H1 (cell line): ENCODE data around the gene SLAMF1. TPM values are rescaled to one million over a fixed set of nuclear protein-coding genes. Genes with fewer than 3 reads are reported as not detected.

Source experiments
- CTCF ChIA-PET: fragments of 300-600 bp; sonication (Branson Sonifier 250); formaldehyde crosslinking; loops from one replicate; lab custom pipeline; 2021; ENCODE audit not compliant: partially characterized antibody; lab: Charles Lee
- POLR2A ChIA-PET: fragments of 300-600 bp; sonication (Branson Sonifier 250); formaldehyde crosslinking; loops from one replicate; lab custom pipeline; 2021; ENCODE audit warnings: inconsistent platforms; ENCODE audit not compliant: partially characterized antibody; lab: Charles Lee
- DNase-seq, 2 experiments: peaks; one replicate each; pipeline versions ENCODE4 v3.0.0 to v3.0.0-alpha.2; 2010 to 2022; ENCODE audit warnings: low spot score in 2 of 2, low read depth in 1 of 2, mixed read lengths in 1 of 2
- FAIRE-seq: peaks from 2 replicates; lab custom pipeline; 2011; peaks lifted over from hg19 to GRCh38; lab: Jason Lieb, UNC
- H2AFZ ChIP-seq: 2 replicates; pipeline ENCODE4 v1.8.1; 2012; ENCODE audit warnings: low read length, inconsistent platforms
- H2AK5ac ChIP-seq: 2 replicates; pipeline ENCODE4 v1.6.1; 2013; ENCODE audit warnings: low read depth, low read length
- H2BK120ac ChIP-seq: replicated peaks from 2 replicates; pipeline ENCODE3; 2013; ENCODE audit warnings: low read depth, low read length, inconsistent platforms
- H2BK12ac ChIP-seq: 2 replicates; pipeline ENCODE4 v1.6.1; 2013; ENCODE audit warnings: low read depth, low read length
- H2BK15ac ChIP-seq: 2 replicates; pipeline ENCODE4 v1.6.1; 2013; ENCODE audit warnings: low read length
- H2BK20ac ChIP-seq: 2 replicates; pipeline ENCODE4 v1.6.1; 2013; ENCODE audit warnings: low read length
- H2BK5ac ChIP-seq: 2 replicates; pipeline ENCODE4 v1.6.1; 2013; ENCODE audit warnings: low read depth, low read length
- H3K14ac ChIP-seq: 2 replicates; pipeline ENCODE4 v1.6.1; 2013; ENCODE audit warnings: inconsistent platforms; ENCODE audit not compliant: insufficient read length
- H3K18ac ChIP-seq: 2 replicates; pipeline ENCODE4 v1.6.1; 2013; ENCODE audit warnings: low read length; ENCODE audit errors: extremely low read depth
- H3K23ac ChIP-seq: 2 replicates; pipeline ENCODE4 v1.6.1; 2013; ENCODE audit warnings: inconsistent platforms; ENCODE audit not compliant: insufficient read length
- H3K23me2 ChIP-seq: 2 replicates; pipeline ENCODE4 v1.6.1; 2013; ENCODE audit warnings: low read depth, low read length
- H3K27ac ChIP-seq: 2 replicates; pipeline ENCODE4 v1.6.1; 2011; ENCODE audit warnings: low read depth, low read length, inconsistent platforms
- H3K27me3 ChIP-seq, 4 experiments: replicated peaks in 1 of 4; 1 replicate in 1 of 4; 2 replicates in 3 of 4; pipeline versions ENCODE4 v1.6.1 to v1.8.1; 2011 to 2013; ENCODE audit warnings: low read length in 3 of 4, mild to moderate bottlenecking in 3 of 4, inconsistent platforms in 2 of 4, mixed read lengths in 2 of 4, moderate library complexity in 1 of 4; ENCODE audit not compliant: control insufficient read depth in 3 of 4, insufficient read depth in 3 of 4; ENCODE audit errors: extremely low read depth in 1 of 4
- H3K36me3 ChIP-seq, 4 experiments: 2 replicates each; pipeline versions ENCODE4 v1.6.1 to v1.8.1; 2011 to 2013; ENCODE audit warnings: mild to moderate bottlenecking in 4 of 4, low read length in 3 of 4, moderate library complexity in 2 of 4, control low read depth in 1 of 4, inconsistent platforms in 1 of 4; ENCODE audit not compliant: insufficient read depth in 4 of 4, control insufficient read depth in 2 of 4
- H3K4ac ChIP-seq: replicated peaks from 2 replicates; pipeline ENCODE3; 2013; ENCODE audit warnings: low read length, low read depth, mixed read lengths, inconsistent platforms; ENCODE audit not compliant: insufficient read length
- H3K4me1 ChIP-seq, 4 experiments: replicated peaks in 1 of 4; 1 replicate in 1 of 4; 2 replicates in 3 of 4; pipeline versions ENCODE4 v1.6.1 to v1.8.1; 2011 to 2013; ENCODE audit warnings: low read length in 3 of 4, inconsistent platforms in 2 of 4, mixed read lengths in 1 of 4; ENCODE audit not compliant: insufficient read depth in 4 of 4, control insufficient read depth in 3 of 4
- H3K4me2 ChIP-seq, 2 experiments: 2 replicates each; pipeline versions ENCODE4 v1.6.1 to v1.8.1; 2011 to 2013; ENCODE audit warnings: low read depth in 2 of 2, low read length in 2 of 2, control low read depth in 1 of 2, inconsistent platforms in 1 of 2, mild to moderate bottlenecking in 1 of 2; ENCODE audit not compliant: insufficient read depth in 1 of 2
- H3K4me3 ChIP-seq, 4 experiments: fragments of 200-600, 300-600 bp in 1 of 4; sonication (generic), shearing (Covaris generic), sonication (Bioruptor Twin) in 1 of 4; 2 replicates each; pipeline versions ENCODE4 v1.5.1 to v1.8.1; 2011 to 2016; ENCODE audit warnings: low read length in 4 of 4, low read depth in 3 of 4, control low read depth in 2 of 4, inconsistent platforms in 2 of 4, mild to moderate bottlenecking in 2 of 4, mixed read lengths in 1 of 4, moderate library complexity in 1 of 4; ENCODE audit not compliant: insufficient read depth in 2 of 4; ENCODE audit errors: extremely low read depth in 1 of 4
- H3K56ac ChIP-seq: replicated peaks from 2 replicates; pipeline ENCODE3; 2013; ENCODE audit warnings: low read depth, mild to moderate bottlenecking, mixed read lengths, low read length, inconsistent platforms; ENCODE audit not compliant: insufficient read length
- H3K79me1 ChIP-seq: 2 replicates; pipeline ENCODE4 v1.6.1; 2013; ENCODE audit warnings: low read depth, low read length, control low read depth
- H3K79me2 ChIP-seq, 2 experiments: 2 replicates each; pipeline versions ENCODE4 v1.6.1 to v1.8.1; 2012 to 2013; ENCODE audit warnings: low read length in 2 of 2, mild to moderate bottlenecking in 2 of 2, inconsistent platforms in 1 of 2; ENCODE audit not compliant: insufficient read depth in 2 of 2, control insufficient read depth in 1 of 2
- H3K9ac ChIP-seq, 4 experiments: replicated peaks in 1 of 4; 1 replicate in 1 of 4; 2 replicates in 3 of 4; pipeline versions ENCODE4 v1.6.1 to v1.8.1; 2011 to 2013; ENCODE audit warnings: low read depth in 3 of 4, low read length in 3 of 4, control low read depth in 2 of 4, mild to moderate bottlenecking in 2 of 4, moderate library complexity in 2 of 4, inconsistent platforms in 1 of 4; ENCODE audit errors: extremely low read depth in 1 of 4
- H3K9me3 ChIP-seq, 2 experiments: 2 replicates each; pipeline versions ENCODE4 v1.6.1 to v1.8.1; 2012 to 2013; ENCODE audit warnings: mild to moderate bottlenecking in 2 of 2, moderate library complexity in 2 of 2, control low read depth in 1 of 2, inconsistent platforms in 1 of 2, low read depth in 1 of 2, low read length in 1 of 2, mixed read lengths in 1 of 2; ENCODE audit not compliant: insufficient read depth in 2 of 2
- H4K20me1 ChIP-seq, 2 experiments: replicated peaks in 1 of 2; 2 replicates each; pipeline versions ENCODE3 to v1.8.1; 2011 to 2013; ENCODE audit warnings: inconsistent platforms in 2 of 2, low read length in 2 of 2, mild to moderate bottlenecking in 1 of 2; ENCODE audit not compliant: insufficient read depth in 2 of 2, control insufficient read depth in 1 of 2
- H4K5ac ChIP-seq: 2 replicates; pipeline ENCODE4 v1.6.1; 2013; ENCODE audit warnings: low read length, low read depth, mixed read lengths, inconsistent platforms; ENCODE audit not compliant: insufficient read length
- H4K8ac ChIP-seq: 2 replicates; pipeline ENCODE4 v1.8.0; 2013; ENCODE audit warnings: mild to moderate bottlenecking, moderate library complexity, low read length, inconsistent platforms; ENCODE audit not compliant: insufficient read depth; ENCODE audit errors: extremely low read depth
- H4K91ac ChIP-seq: replicated peaks from 2 replicates; pipeline ENCODE3; 2013; ENCODE audit warnings: low read length, mixed read lengths, inconsistent platforms; ENCODE audit not compliant: insufficient read length
- BACH1 ChIP-seq: IDR thresholded peaks from 2 replicates; pipeline ENCODE4 v1.6.1; 2012; ENCODE audit warnings: low read length, improper control_type of control experiment
- BRCA1 ChIP-seq: IDR thresholded peaks from 2 replicates; pipeline ENCODE4 v1.6.1; 2012; ENCODE audit warnings: low read depth, low read length, improper control_type of control experiment
- HDAC6 ChIP-seq: IDR thresholded peaks from one replicate; pipeline ENCODE4 v1.7.1; 2012; ENCODE audit warnings: low read depth, mild to moderate bottlenecking, inconsistent platforms, low read length, moderate library complexity
- KDM4A ChIP-seq: IDR thresholded peaks from one replicate; pipeline ENCODE4 v1.7.1; 2012; ENCODE audit warnings: low read depth, mild to moderate bottlenecking, moderate library complexity, low read length, inconsistent platforms; ENCODE audit not compliant: severe bottlenecking
- KDM5A ChIP-seq: fragments of 200-600 bp; IDR thresholded peaks from 2 replicates; pipeline ENCODE4 v1.7.1; 2012; ENCODE audit warnings: mild to moderate bottlenecking, low read length, inconsistent platforms, mixed read lengths
- MAX ChIP-seq: IDR thresholded peaks from 2 replicates; pipeline ENCODE4 v1.6.1; 2012; ENCODE audit warnings: inconsistent platforms
- PHF8 ChIP-seq: fragments of 200-600 bp; sonication (generic); conservative IDR thresholded peaks from 2 replicates; pipeline ENCODE4 v1.7.1; 2012; ENCODE audit warnings: low read depth, mild to moderate bottlenecking, inconsistent platforms, low read length, moderate library complexity
- RBBP5 ChIP-seq: IDR thresholded peaks from 2 replicates; pipeline ENCODE4 v1.7.1; 2012; ENCODE audit warnings: low read depth, mild to moderate bottlenecking, inconsistent platforms, low read length, moderate library complexity, borderline replicate concordance
- SAP30 ChIP-seq: fragments of 300-600 bp; sonication (generic); IDR thresholded peaks from 2 replicates; pipeline ENCODE4 v1.7.1; 2012; ENCODE audit warnings: low read length, moderate library complexity, mild to moderate bottlenecking, inconsistent platforms; ENCODE audit not compliant: insufficient read depth, insufficient replicate concordance
- SUZ12 ChIP-seq: fragments of 200-600 bp; sonication (generic); IDR thresholded peaks from 2 replicates; pipeline ENCODE4 v1.6.1; 2012; ENCODE audit warnings: mild to moderate bottlenecking, inconsistent platforms, low read length, moderate library complexity, mixed read lengths
- TAF7 ChIP-seq: optimal IDR thresholded peaks from 2 replicates; pipeline ENCODE3; 2011; ENCODE audit warnings: low read depth, mild to moderate bottlenecking, inconsistent platforms, low read length, moderate library complexity, borderline replicate concordance
- WGBS, 2 experiments: shearing (Covaris generic) in 1 of 2; methylation state at CpG; one replicate each; pipeline versions ENCODE4 v1.1.6 to v1.1.7; 2013 to 2015; ENCODE audit warnings: low lambda C conversion rate in 2 of 2, mixed read lengths in 2 of 2, inconsistent platforms in 1 of 2, low coverage in 1 of 2, missing lambda C conversion rate in 1 of 2; ENCODE audit not compliant: insufficient replicate concordance in 2 of 2, insufficient coverage in 1 of 2, insufficient read length in 1 of 2; ENCODE audit errors: extremely low coverage in 1 of 2, missing lambda C conversion rate in 1 of 2; 5-methylcytosine and 5-hydroxymethylcytosine counted together
- polyA plus RNA-seq, 7 experiments: library from polyadenylated mRNA; depleted of rRNA in 3 of 7; stranded (reverse) in 5 of 7; unstranded in 2 of 7; fragments of >200 nt in 5 of 7; fragments of 200-250 nt in 2 of 7; gene quantifications; 1 replicate in 5 of 7; 2 replicates in 1 of 7; 4 replicates in 1 of 7; pipeline versions ENCODE4 v1.2.1 to v1.2.3, GENCODE V29; 2011 to 2013; ENCODE audit warnings: missing spikeins in 2 of 7, mixed read lengths in 2 of 7
- total RNA-seq: library from RNA; stranded (reverse); fragmentation: NEBNext Ultra II Directional; extraction: Animal tissue kit (Norgen Biotek cat#: 25700); gene quantifications from 2 replicates; pipeline ENCODE4 v1.2.1, GENCODE V29; 2021

SLAMF1 gene
- total and polyA plus RNA-seq, 2 of the 8 experiments (the other 6 are each of a cell fraction or from before 2014, with no cell fraction given) = not detected

GRCh38 chr1:160651433-160652064, 4.7 kb upstream of the SLAMF1 start:
- Histone ChIP-seq H3K4me1 (peaks cover 3 to 17% (median 12%) of the 10 kb centered on the region in 4 experiments; a peak in 4 of 7 replicates), H3K27ac (no peak overlapping the region), H2BK12ac (peak overlapping the region; percentile 35), H3K27me3 (peaks cover 0 to 3% (median 0%) of the 10 kb centered on the region in 4 experiments; a peak in 2 of 7 replicates), H3K23me2 (no peaks in the 10 kb centered on the region), H3K56ac (no peak overlapping the region), H2BK20ac (peak overlapping the region; percentile 83), H3K4me2 (peak overlapping the region in 1 of 2 experiments; percentile 14; a peak in 1 of 4 replicates), H4K5ac (no peak overlapping the region), H3K23ac (no peak overlapping the region), H3K79me1 (no peaks in the 10 kb centered on the region), H2BK5ac (peak overlapping the region; percentile 78; the same call in 1 of the 2 replicates), H3K9me3 (no peaks in the 10 kb centered on the region), H3K9ac (no peak overlapping the region), H4K20me1 (no peaks in the 10 kb centered on the region), H4K91ac (peak overlapping the region; percentile 71), H2BK120ac (peak overlapping the region; percentile 60), H2AK5ac (peak overlapping the region; percentile 10; the same call in 1 of the 2 replicates), H3K79me2 (no peaks in the 10 kb centered on the region), H3K18ac (peak overlapping the region; percentile 73), H3K4me3 (no peak overlapping the region), H3K14ac (no peak overlapping the region), H2AFZ (peak overlapping the region; percentile 47; the same call in 1 of the 2 replicates), H4K8ac (no peak overlapping the region), H3K4ac (no peak overlapping the region), H2BK15ac (no peak overlapping the region), H3K36me3 (no peaks in the 10 kb centered on the region)
- FAIRE-seq (peak; percentile 36), DNase-seq (no peak)
- 71% methylated on average over 1 of the region's 1 CpG; no CpG with 5 or more reads in 1 of the 2 experiments for WGBS, 2 experiments
- CTCF ChIA-PET = interaction anchor here (0.8 to 1.7 kb wide), 7 partner anchors 11 to 241 kb away, joined by 3 to 7 read pairs (median 4); no protein-coding TSS in a partner anchor
- POLR2A ChIA-PET = interaction anchor here (0.6 to 1.0 kb wide), 4 partner anchors 9 to 32 kb away, joined by 3 to 4 read pairs (median 3); no protein-coding TSS in a partner anchor
- TF ChIP-seq RBBP5 (no peak), BACH1 (no peak), KDM5A (no peak), SUZ12 (no peak), HDAC6 (no peak), PHF8 (no peak), MAX (no peak), TAF7 (no peak), SAP30 (no peak), BRCA1 (no peak), KDM4A (no peak)
